GM18498 (cell line): Measurements from ENCODE around the gene NEAT1.

Experiments
- ATAC-seq: cut with Tn5 transposase; IDR thresholded peaks from one replicate; pipeline ENCODE4 v1.9.1; 2021; ENCODE audit warnings: mild to moderate bottlenecking, moderate library complexity; ENCODE audit not compliant: unreplicated experiment

The NEAT1 gene

GRCh38 chr11:65422633-65423515 lies at the start of gene NEAT1:
NEAT1 (plus strand) TSS chr11:65422798.
- ATAC-seq = peak; percentile 11

GRCh38 chr11:65373839-65374580 lies 48.6 kb upstream of the NEAT1 start:
- ATAC-seq = no peak

GRCh38 chr11:65375012-65375411 lies 47.6 kb upstream of the NEAT1 start:
- no peak for ATAC-seq

- ATAC-seq = no peak
These were observed 46.4 kb upstream of the NEAT1 start for GRCh38 chr11:65376138-65376713.

GRCh38 chr11:65377036-65377435 lies 45.6 kb upstream of the NEAT1 start:
- no peak for ATAC-seq

- no peak for ATAC-seq
These were observed 44.8 kb upstream of the NEAT1 start for GRCh38 chr11:65377777-65378176.

GRCh38 chr11:65378208-65378927 lies 44.2 kb upstream of the NEAT1 start:
- no peak for ATAC-seq

- no peak for ATAC-seq
These were observed 43.5 kb upstream of the NEAT1 start for GRCh38 chr11:65378928-65379638.

GRCh38 chr11:65379698-65380459 lies 42.7 kb upstream of the NEAT1 start:
- no peak for ATAC-seq

GRCh38 chr11:65380460-65381119 lies 42.0 kb upstream of the NEAT1 start:
- no peak for ATAC-seq

- ATAC-seq = peak; percentile 5
These were observed 40.9 kb upstream of the NEAT1 start for GRCh38 chr11:65381716-65382032.

GRCh38 chr11:65382033-65382803 lies 40.4 kb upstream of the NEAT1 start, which contains the start of gene SLC25A45:
SLC25A45 (minus strand) TSS chr11:65382646; CDS start chr11:65381951, 695 bp downstream.
- ATAC-seq = peak; percentile 67

- no peak for ATAC-seq
These were observed 39.7 kb upstream of the NEAT1 start for GRCh38 chr11:65382804-65383368.

- ATAC-seq = no peak
These were observed 38.8 kb upstream of the NEAT1 start for GRCh38 chr11:65383778-65384177.

- no peak for ATAC-seq
These were observed 38.2 kb upstream of the NEAT1 start for GRCh38 chr11:65384301-65384889.

- peak; percentile 44 for ATAC-seq
These were observed 36.1 kb upstream of the NEAT1 start, which contains the start of gene FRMD8 for GRCh38 chr11:65386307-65387140. FRMD8 (plus strand) TSS chr11:65386637; CDS start chr11:65387037, 400 bp downstream.

- ATAC-seq = no peak
These were observed 33.9 kb upstream of the NEAT1 start for GRCh38 chr11:65388731-65389130.
